NK-92 (cell line): ENCODE results near the gene THAP8.
"Not testable (repeated sequence)": the region's sequence is repeated elsewhere in the genome, so short reads cannot be mapped to it uniquely, and the experiment has no call there.

Source experiments
- DNase-seq: peaks from one replicate; lab custom pipeline; 2025; ENCODE audit not compliant: unreplicated experiment; lab: John Stamatoyannopoulos, UW

The THAP8 gene

DNA sequence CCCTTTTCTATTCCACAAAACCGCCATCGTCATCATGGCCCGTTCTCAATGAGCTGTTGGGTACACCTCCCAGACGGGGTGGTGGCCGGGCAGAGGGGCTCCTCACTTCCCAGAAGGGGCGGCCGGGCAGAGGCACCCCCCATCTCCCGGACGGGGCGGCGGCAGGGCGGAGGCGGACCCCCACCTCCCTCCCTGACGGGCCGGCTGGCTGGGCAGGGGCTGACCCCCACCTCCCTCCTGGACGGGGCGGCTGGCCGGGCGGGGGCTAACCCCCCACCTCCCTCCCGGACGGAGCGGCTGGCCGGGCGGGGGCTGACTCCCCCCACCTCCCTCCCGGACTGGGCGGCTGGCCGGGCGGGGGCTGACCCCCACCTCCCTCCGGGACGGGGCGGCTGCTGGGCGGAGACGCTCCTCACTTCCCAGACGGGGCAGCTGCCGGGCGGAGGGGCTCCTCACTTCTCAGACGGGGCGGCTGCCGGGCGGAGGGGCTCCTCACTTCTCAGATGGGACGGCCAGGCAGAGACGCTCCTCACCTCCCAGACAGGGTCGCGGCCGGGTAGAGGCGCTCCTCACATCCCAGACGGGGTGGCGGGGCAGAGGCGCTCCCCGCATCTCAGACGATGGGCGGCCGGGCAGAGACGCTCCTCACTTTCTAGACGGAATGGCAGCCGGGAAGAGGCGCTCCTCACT, 14.9 kb upstream of the THAP8 start:
- DNase-seq = not testable (repeated sequence)

DNA sequence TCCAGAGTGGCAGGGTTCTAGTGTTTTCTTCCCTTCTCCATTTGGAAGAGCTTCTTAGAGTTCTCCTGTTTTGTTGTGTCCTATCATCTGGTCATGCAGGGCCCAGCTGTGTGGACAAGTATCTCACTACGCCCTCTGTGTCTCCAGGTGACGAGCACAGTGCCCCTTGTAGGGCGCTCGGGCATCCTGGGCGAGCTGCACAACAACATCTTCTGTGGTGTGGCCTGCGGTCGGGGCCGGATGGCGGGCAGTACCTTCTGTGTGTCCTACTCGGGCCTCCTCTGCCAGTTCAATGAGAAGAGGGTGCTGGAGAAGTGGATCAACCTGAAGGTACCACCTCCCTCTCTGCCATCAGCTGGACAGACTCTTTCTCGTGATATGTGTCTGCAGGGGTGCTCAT, 13.6 kb upstream of the THAP8 start:
- no peak for DNase-seq

DNA sequence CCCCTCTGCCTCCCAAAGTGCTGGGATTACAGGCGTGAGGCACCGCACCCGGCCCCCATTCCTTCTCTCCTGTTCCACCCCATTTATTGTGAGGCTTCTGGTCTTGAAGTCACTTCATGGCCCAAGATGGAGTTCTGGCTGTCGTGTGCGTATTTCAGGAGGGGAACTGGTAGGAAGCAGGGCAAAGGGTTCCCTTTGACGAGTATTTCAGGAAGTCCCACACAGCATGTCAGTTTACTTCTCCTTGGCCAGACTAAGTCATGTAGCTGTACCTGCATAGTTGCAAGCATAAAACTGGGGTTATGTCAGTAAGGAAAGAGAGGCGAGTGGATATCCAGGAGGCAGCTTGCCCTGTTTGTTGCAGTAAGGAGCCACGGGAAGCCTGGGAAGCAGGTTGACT, 10.7 kb upstream of the THAP8 start:
- DNase-seq = no peak

DNA sequence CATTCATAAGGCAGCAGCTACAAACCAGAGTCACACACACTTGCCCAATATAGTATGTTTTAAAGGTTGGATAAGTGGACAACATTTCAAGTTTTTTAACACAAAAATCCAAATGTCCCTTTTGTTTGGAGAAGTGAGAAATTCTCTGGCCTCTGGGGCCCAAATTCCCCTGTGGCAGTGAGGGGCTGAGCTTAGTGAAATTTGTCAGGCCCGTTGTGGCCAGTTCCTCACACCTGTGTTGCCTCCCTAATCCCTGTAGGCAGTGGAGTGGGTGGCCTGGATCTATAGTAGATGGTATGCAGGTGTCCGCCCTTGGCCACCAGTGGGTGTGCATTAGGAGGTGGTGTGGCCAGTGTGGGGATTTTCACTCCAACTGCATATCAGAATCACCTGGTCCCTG, 7.3 kb upstream of the THAP8 start:
- no peak for DNase-seq

DNA sequence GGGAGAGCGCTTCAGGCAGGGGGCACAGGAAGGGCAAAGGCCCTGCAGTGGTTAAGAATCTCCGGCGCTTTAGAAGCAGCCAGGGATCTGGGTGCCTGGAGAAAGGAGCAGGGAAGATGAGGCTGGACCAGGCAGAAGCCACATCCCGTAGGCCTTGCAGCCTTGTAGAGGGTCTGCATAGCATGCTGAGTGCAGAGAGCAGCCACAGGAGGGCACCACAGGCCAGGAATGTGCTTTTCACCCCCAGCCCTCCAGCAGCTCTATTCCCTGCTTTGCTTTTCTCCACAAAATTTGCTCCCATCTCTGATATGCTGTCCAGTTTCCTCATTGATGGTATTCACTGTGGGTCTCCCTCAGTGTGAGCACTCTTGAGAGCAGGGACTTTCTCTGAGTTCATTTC, 6.3 kb upstream of the THAP8 start:
- no peak for DNase-seq

DNA sequence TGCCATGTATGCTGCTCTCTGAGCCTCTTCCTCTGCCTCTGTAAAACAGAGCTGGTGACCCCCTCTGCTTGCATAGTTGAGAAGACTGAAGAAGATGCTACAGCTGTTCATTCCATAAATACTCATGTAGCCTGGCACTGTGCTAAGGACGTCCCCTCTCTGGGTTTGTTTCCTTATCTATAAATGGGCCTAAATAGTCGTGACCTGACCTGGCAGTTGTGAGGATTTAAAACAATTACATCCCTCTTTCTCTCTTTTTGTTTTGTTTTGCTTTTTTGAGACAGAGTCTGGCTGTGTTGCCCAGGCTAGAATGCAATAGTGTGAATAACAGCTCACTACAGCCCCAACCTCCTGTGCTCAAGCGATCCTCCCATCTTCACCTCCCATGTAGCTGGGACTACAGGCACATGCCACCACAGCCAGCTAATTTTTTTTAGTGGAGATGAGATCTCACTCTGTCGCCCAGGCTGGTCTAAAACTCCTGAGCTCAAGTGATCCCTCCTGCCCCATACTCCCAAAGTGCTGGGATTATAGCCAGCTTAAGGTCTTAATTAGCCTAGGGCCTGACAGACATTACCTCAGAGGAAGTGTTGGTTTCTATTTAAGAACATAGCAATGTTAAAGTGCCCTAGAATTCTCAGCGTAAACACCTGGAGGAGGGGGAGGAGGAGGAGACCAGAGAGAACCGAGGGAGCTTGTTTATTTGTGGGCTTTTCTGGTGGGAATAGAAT, 5.3 kb upstream of the THAP8 start:
- no peak for DNase-seq

DNA sequence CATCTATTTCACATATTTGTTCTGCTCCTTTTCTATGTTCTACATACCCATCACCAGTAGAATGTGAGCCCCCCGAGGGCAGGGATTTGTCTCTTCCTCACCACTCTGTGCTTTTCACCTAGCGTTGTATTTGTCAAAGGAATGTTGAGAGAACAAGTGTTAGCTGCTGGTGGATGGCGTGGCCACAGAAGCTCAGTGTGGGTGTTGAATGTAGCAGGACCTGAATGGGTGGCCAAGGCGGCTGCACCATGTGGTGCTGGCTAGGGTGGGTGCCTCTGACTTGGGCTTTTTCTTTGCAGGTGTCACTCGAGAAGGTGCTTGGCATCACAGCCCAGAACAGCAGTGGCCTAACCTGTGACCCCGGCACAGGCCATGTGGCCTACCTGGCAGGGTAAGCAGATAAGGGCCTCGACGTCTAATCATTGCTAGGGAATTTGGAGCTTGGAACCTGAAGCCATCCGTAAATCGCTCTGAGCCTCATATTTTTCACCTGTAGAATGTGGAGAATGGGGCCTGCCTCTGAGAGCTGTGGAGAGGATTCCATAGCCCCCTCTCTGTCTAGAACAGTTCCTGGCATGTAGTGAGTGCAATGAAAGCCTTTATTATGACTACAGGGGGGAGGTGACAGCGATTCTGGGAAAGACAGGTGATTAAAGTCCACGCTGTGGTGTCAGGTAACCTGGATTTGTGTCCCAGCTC, 4.5 kb upstream of the THAP8 start:
- no peak for DNase-seq

DNA sequence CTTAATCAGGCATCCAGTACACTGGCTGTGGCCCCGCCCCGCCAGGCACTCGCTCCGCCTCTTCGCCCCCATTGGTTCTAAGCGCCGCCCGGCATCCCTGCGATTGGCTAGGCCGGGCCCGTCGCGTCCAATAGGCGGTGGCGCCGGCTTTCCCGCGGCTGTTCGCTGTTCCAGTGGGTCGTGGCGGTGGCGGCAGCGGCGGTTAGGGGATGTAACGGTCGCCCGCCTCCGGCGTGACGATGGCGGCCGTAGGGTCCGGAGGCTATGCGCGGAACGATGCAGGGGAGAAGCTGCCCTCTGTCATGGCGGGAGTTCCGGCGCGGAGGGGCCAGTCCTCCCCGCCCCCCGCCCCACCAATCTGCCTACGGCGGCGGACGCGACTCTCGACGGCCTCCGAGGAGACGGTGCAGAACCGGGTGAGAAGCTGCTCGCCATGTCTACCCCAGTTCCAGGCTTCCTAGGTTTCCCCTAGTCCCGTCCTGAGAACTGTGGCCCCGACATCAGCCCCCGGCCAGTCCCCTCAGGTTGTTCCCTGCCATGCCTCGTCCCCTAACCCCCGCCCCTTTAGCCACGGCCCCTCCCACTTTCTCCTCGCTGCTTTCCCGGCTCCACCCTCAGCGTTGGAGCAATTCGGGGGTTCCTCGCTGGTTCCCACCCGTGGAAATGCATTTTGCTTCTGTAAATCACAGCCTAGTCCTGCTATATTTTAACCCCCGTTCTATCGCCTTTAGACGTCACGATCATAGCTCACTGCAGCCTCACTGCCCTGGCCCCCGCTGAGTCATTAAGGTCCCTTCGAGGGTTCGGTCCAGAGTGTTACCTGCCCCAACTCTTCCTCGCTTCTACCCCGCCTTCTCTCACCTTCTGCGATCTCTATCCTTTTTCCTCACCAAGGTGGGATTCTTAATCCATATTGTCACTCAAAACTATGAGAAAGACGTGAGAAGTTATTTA, 925 bp upstream of the THAP8 start, which contains the start of gene WDR62:
Gene WDR62 (plus strand): TSS at position 165 of the 954 bp plus-strand sequence. CDS start 75 bp downstream, at position 240.
- DNase-seq = peak; percentile 68

DNA sequence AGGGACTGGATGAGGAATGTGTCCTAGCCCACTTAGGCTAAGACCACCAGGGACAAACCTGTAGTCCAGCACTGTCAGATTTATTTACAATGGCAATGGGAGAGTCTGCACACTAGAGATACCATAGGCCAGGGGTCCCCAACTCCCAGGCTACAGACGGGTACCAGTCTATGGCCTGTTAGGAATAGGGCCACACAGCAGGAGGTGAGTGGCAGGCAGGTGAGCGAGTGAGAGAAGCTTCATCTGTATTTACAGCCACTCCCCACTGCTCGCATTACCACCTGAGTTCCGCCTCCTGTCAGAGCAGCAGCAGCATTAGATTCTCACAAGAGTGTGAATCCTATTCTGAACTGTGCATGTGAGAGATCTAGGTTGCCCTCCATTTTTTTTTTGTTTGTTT, 2.4 kb downstream of the THAP8 start:
- DNase-seq = no peak

DNA sequence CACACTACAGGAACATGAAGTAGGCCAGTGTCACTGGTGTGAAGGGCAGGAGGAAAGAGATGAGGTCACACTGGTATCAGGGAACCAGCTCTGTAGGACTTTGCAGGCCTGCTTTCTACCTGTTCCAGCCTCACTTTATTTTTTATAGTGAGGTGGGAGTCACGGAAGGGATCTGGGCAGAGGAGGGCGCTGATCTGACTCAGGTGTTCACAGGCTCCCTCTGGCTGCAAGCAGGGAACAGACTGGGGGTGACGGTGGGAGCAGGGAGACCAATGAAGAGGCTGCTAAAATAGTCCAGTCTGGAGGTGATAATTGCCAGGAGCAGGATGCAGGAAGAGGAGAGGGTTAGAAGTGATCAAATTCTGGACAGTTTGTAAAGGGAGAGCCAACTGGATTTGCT, 2.8 kb downstream of the THAP8 start:
- no peak for DNase-seq

DNA sequence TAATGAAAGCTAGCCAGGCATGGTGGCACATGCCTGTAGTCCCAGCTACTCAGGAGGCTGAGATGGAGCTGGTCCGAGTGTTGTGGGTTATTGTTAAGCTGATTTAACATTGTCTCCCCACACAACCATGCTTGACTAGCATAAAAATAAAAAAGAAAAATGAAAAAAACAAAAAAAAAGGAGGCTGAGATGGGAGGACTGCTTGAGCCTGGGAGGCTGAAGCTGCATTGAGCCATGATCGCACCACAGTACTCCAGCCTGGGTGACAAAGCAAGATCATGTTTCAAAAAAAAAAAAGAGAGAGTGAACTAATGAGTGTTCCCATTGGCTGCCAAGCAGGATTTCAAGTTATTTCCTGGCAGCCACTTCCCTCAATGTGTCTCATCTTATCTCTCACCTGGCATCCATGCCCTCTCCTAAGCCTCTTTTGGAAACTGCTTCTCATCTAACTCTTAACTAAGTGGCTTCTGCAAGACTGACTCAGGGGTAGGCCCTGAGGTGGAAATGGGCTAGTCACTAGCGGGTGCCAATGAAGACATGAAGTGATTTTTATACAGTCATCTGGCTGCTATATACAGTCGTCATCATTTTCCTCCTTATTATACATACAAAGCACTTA, 4.9 kb downstream of the THAP8 start:
- DNase-seq = no peak

DNA sequence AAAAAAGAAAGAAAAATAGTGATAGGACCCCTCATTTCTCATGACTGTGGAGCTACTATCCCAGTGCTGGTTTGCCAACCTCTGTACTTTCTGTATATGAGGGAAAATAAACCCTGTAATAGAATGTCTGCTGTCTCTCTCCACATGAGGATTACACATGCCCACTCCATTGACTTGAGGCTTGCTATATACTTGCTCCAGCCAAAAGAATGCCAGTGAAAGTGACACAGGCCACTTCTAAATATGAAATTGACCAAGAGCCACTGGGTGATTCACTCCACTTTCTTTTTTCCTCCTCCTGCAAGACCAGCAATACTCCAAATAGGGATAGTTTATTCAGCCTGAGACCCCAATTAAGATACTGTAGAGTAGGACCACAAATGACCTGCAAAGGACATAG, 6.2 kb downstream of the THAP8 start:
- no peak for DNase-seq

DNA sequence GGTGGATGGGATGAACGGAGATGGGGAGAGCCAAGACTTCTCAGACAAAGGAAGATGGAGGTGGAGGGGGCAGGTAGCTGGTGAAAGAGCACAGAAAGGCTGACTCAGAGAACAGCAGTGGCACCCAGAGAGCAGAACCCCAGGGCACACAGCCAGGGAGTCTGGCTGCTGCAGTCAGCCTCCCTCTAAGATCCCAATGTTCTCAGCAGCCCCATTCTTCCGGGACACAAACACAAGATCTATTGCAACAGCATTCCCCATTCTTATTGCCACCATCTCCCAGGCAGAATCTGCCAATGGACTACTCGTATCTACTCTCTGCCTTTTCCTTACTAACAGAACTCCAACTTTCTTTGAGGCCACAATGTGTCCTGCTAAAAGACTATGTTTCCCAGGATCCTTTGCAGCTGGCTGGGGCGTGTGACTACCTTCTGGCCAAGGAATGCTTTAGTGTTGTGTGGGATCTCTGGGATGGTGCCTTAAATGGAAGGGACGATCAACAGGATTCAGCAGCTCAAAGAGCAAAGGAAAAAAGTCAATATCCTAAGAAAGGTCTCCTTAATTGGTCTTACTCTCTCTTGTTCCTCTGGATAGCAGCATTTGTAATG, 7.5 kb downstream of the THAP8 start:
- no peak for DNase-seq

DNA sequence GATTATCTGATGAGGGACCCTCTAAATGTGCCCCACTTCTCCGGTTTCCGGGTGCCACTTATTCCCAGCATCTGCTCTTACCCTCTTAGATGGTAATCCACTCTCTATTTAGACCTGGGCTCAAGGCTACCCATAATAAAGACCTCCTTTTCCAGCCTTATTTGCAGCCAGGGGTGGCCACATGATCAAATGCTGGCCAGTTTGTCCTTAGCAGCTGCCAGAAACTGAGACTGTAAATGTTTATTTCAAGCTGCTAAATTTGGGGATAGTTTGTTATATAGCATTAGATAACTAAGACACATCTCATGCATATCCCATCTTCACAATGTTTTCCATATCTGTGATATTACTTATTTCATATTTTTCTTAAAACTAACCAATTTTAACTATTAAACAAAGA, 10.1 kb downstream of the THAP8 start:
- DNase-seq = no peak

DNA sequence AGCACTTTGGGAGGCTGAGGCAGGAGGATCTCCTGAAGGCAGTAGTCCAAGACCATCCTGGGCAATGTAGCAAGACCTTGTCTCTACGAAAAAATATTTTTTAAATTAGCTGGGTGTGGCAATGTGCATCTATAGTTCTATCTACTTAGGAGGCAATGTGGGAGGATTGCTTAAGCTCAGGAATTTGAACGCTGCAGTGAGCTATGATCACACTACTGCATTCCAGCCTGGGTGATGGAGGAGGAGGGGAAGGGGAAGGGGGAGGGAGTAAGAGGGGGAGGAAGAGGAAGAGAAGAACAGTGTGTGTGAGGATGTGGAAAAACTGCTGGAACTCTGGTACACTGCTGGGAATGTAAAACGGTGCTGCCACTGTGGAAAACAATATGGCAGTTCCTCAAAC, 12.3 kb downstream of the THAP8 start:
- DNase-seq = no peak

DNA sequence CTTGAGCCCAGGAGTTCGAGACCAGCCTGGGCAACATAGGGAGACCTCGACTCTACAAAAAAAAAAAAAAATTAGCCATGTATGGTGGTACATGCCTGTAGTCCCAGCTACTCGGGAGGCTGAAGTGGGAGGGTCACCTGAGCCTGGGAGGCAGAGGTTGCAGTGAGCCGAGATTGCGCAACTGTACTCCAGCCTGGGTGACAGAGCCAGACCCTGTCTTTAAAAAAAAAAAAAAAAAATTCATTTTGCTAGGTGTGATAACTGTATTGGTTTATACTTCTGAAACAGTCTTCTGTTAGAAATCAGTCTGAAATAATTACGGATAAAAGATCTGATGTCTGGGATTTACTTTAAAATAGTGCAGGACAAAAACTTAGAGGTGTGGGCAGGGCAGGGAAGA, 13.0 kb downstream of the THAP8 start:
- not testable (repeated sequence) for DNase-seq

DNA sequence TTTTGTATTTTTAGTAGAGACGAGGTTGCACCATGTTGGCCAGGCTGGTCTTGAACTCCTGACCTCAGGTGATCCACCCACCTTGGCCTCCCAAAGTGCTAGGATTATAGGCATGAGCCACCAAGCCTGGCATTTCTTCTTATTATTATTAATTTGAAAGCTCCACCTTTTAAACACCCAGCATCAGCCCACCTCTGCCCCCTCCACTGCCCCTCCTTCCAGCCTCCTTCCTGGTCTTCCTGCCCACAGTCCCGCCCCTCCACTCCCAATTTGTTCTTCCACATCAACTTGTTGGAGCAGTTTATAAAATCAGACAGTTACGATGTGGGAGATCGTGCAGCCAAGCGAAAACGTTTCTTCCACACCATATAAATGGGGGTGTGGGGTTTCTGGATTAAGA, 13.6 kb downstream of the THAP8 start:
- no peak for DNase-seq

DNA sequence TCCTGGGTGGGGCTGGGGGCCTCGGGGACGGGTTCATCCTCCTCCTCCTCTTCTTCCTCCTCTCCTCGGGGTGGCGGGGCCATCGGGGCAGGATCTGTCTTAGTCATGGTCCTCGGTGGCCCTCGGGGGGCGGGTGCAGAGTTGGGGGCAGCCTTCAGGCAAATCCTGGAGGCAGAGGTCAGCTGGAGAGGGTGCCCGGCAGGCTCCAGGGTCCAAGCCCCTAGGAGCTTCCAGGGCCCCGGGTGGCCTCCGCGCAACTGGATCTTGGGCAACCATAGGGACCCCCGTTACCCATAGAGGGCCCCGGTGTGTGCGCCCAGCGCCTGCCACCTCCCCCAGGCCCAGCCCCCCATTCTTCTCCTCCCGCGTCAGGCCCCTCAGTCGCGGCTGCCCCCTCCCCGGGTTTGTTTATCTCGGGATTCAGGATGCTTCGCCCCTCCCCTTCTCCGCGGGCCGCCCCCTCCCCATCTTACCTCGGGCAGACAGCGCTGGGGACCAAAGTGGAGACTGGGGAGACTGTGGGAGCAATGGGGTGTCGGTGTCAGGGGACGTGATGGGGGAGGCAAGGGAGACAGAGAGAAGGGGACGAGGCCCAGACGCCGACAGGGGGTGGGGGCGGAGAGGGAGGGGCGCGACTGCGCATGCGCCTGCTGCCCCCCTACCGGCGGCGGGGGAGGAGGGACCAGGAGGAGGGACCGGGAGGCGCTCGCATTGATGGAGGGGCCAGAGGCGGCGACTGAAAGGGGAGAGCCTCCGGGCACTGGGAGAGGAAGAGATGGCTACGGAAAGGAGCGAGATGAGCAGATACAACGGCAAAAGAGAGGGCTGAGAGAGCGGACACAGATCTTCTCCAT, 21.6 kb downstream of the THAP8 start, which contains the start of gene CLIP3:
Gene CLIP3 (minus strand): TSS at position 623 of the 854 bp plus-strand sequence. CDS start 516 bp downstream, at position 107.
- DNase-seq = no peak

DNA sequence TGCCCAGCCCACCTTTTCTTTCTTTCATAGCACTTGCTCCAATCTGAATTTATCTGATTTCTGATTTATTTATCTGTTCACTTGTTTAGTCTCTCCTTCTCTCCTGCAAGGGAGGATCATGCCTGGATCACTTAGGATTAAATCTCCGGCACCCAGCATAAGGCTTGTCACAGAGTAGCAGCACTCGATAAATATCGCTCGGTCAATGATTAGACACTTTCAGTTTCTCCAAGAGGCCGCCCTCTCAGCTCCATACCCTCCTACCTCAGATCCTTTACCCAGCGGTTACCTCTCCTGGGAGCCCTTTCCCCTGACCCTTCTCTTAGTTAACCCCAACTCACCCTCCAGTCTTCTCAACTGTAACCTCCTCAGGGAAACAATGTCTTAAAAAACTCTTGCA, 22.8 kb downstream of the THAP8 start:
- DNase-seq = no peak
